Adipocyte (in vitro differentiated cells): ENCODE data around the gene SYTL1.
A peak's percentile ranks its signal among the peaks of the same experiment; 100 is the strongest.

Experiments
- DNase-seq: peaks from one replicate; pipeline ENCODE4 v3.0.0-alpha.2; 2015; ENCODE audit warnings: low read depth
- H3K27me3 ChIP-seq: replicated peaks from 2 replicates; pipeline ENCODE4 v1.7.0; 2013; ENCODE audit warnings: mild to moderate bottlenecking, low read length, moderate library complexity; ENCODE audit not compliant: control insufficient read depth, insufficient read depth
- H3K36me3 ChIP-seq: 2 replicates; pipeline ENCODE4 v1.7.0; 2013; ENCODE audit warnings: low read length, mild to moderate bottlenecking, moderate library complexity; ENCODE audit not compliant: control insufficient read depth, insufficient read depth, severe bottlenecking
- H3K4me1 ChIP-seq: 2 replicates; pipeline ENCODE4 v1.7.0; 2013; ENCODE audit warnings: mild to moderate bottlenecking, low read length, moderate library complexity; ENCODE audit not compliant: control insufficient read depth, insufficient read depth
- H3K4me3 ChIP-seq: 2 replicates; pipeline ENCODE4 v1.7.0; 2013; ENCODE audit warnings: mild to moderate bottlenecking, low read length, moderate library complexity
- H3K9ac ChIP-seq: 2 replicates; pipeline ENCODE4 v1.7.0; 2013; ENCODE audit warnings: mild to moderate bottlenecking, low read length, moderate library complexity
- H3K9me3 ChIP-seq: 2 replicates; pipeline ENCODE4 v1.7.0; 2013; ENCODE audit warnings: mild to moderate bottlenecking, low read length, moderate library complexity; ENCODE audit not compliant: control insufficient read depth

SYTL1 gene

DNA sequence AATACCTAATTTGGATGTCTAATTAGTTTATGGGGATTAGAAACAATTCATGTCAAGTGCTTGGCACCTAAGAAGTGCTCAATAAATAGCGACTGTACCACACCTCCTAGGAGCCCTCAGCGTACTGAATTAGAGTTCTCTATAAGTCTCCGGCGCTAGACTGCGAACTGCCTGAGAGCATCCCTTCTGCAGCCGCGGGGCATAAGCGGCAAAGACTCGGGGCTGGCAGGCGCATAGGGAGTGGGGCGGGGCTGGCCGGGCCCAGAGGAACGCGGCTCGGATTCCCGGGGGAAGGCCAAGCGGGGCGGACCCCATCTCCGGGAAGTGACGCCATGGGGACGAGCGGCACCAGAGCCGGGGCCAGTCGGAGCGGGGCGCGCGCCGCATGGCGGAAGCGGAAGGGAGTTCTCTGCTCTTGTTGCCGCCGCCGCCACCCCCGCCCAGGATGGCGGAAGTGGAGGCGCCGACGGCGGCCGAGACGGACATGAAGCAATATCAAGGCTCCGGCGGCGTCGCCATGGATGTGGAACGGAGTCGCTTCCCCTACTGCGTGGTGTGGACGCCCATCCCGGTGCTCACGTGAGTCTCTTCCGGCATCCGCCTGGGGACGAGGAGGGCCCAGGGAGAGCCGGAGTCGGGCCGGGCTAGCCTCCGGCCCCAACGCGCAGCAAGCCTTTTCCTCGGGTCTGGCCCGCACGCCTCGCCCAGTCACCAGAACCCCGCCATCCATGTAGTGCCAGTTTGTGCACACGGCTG, 19.8 kb upstream of the SYTL1 start, which contains the start of gene TMEM222:
TMEM222 (plus strand) TSS at position 351 of the 756 bp plus-strand sequence; CDS start at position 386, 35 bp downstream.
- Histone ChIP-seq H3K4me1 (peaks cover 27% of the 10 kb centered on the region), H3K4me3 (peak within 1 kb of the TSS; percentile 100), H3K9me3 (no peaks in the 10 kb centered on the region), H3K27me3 (no peaks in the 10 kb centered on the region), H3K36me3 (peaks cover 28% of the 10 kb centered on the region), H3K9ac (peak within 1 kb of the TSS; percentile 100)
- peak; percentile 99 for DNase-seq

DNA sequence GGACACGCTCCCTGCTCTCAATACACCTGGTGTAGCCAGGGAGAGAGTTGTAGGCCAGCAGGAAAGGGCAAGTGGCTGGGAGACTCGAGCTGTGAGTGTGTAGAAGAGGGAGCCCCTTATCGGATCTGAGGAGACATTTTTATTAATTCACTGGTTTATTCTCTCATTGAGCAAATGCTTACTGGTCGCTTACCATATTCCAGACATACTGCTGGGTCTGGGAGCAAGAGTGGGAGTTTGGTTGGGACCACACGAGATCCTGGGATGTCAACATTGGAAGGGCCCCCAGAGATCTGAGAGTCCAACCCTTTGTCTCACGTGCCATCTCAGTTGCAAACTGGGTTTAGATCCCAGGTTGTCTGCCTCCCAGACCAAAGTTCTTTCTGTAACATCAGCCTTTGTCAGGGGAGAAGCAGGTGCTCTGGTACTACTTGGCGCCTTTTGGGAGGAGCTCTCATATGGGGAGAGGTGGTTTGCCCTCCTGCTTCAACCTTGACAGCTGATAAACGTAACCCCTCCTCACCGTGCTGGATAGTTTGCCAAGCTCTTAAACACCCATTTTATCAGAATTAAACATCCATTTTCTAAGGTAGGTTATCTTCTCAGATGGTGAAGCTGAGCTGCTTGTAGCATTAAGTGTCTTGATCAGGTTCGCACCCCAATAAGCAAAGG, 19.1 kb upstream of the SYTL1 start:
- H3K4me3 ChIP-seq: peak overlapping the region; percentile 100
- H3K27me3 ChIP-seq: no peaks in the 10 kb centered on the region
- H3K9ac ChIP-seq: peak overlapping the region; percentile 100
- H3K9me3 ChIP-seq: no peaks in the 10 kb centered on the region
- H3K36me3 ChIP-seq: peaks cover 30% of the 10 kb centered on the region
- peak; percentile 30 for DNase-seq
- H3K4me1 ChIP-seq: peaks cover 28% of the 10 kb centered on the region

DNA sequence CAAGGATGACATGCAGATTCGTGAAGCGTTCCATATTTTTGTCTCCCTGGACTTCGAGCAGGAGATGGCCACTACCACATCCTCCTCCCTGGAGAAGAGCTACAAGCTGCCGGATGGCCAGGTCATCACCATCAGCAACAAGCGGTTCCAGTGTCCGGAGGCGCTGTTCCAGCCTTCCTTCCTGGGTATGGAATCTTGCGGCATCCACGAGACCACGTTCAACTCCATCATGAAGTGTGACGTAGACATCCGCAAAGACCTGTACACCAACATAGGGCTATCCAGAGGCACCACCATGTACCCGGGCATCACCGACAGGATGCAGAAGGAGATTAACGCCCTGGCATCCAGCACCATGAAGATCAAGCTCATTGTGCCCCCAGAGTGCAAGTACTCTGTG, 16.5 kb upstream of the SYTL1 start:
- Histone ChIP-seq H3K4me3 (no peak overlapping the region), H3K27me3 (no peaks in the 10 kb centered on the region), H3K36me3 (peaks cover 35% of the 10 kb centered on the region), H3K9ac (no peak overlapping the region), H3K9me3 (no peaks in the 10 kb centered on the region), H3K4me1 (peaks cover 24% of the 10 kb centered on the region)
- DNase-seq: no peak

DNA sequence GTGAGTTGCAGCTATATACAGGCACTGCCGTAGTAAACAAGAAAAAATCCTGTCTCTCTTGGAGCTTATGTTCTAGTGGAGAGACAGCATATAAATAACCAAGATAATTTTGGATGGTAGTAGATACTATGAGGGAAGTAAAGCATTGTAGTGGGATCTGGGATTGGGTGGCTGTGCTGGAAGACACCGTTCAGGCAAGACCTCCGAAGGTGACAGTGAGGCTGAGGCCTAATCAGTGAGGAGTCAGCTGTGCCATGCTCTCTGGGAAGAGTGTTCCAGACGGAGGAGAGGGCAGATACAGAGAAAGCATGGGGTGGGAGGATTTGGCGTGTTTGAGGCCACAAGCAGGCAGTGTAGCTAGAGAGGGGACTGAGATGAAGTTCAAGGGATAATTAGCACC, 13.9 kb upstream of the SYTL1 start:
- no peak for DNase-seq
- Histone ChIP-seq H3K27me3 (no peaks in the 10 kb centered on the region), H3K36me3 (peaks cover 46% of the 10 kb centered on the region), H3K9ac (no peak overlapping the region), H3K9me3 (no peaks in the 10 kb centered on the region), H3K4me1 (peaks cover 18% of the 10 kb centered on the region), H3K4me3 (no peak overlapping the region)

DNA sequence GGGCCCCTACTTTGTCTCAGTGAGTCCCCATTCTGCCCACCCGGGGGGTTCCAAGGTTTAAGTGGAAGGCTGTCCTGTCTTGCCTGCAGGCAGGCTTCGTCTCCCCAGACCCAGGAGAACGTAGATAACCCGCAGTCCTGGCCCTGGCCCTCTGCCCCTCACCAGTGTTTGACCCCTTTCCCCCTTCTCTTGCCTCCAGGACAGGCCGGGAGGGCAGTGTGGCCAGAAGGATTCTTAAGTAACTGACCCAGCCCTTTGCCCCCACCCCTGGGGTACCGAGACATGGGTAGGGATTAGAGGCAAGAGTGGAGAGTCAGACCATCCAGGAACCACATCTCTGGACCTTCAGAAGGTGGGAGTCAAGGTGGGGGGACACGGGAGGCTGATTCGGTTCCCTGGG, 11.0 kb upstream of the SYTL1 start:
- H3K9me3 ChIP-seq: no peaks in the 10 kb centered on the region
- H3K4me1 ChIP-seq: peaks cover 10% of the 10 kb centered on the region
- no peak for DNase-seq
- H3K4me3 ChIP-seq: no peak overlapping the region
- H3K27me3 ChIP-seq: no peaks in the 10 kb centered on the region
- H3K36me3 ChIP-seq: peaks cover 58% of the 10 kb centered on the region
- no peak overlapping the region for H3K9ac ChIP-seq

DNA sequence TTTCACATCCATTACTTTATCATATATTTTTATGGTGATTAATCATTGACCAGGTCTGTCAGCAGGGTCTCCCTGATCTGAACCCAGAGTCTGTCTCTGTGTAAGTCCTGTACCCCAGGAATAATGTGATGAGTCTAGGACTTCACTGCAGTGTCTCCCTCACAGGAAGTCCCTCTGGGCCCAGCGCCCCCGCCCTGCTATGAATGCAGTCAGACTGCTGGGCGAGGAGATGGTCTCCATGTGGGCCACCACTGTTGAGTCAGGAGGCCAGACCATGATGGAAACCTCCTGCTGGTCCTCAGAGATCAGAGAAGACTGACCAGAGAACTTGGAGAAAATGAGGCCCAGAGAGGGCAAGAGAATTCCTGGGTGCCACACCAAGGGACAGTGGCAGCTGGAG, 10.4 kb upstream of the SYTL1 start:
- H3K36me3 ChIP-seq: peaks cover 56% of the 10 kb centered on the region
- H3K4me3 ChIP-seq: no peak overlapping the region

DNA sequence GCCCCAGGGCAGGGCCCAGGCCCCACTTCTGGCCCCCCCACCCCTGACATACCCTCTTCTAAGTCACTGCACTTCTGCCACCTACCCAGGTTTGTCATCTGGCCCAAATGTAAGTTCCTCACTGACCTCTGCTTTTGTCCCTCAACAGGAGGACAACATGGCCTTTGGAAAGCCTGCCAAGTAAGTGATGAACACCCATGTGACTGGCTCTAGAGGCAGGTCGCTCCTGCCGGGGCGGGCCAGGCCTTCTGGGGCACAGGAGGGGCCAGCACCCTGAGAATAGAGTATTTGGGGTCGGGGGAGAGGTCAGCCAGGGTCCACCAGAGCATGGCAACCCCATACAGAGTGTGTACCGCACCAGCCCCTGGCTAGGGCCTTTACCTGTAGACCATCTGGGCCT, 9.9 kb upstream of the SYTL1 start:
- H3K4me1 ChIP-seq: peaks cover 2% of the 10 kb centered on the region
- H3K36me3 ChIP-seq: peaks cover 51% of the 10 kb centered on the region
- peak overlapping the region; percentile 7 for H3K9ac ChIP-seq

More for the DNA sequence above, 10.4 kb upstream of the SYTL1 start:
- no peak for DNase-seq
- Histone ChIP-seq H3K9me3 (no peaks in the 10 kb centered on the region), H3K27me3 (no peaks in the 10 kb centered on the region), H3K9ac (no peak overlapping the region), H3K4me1 (peaks cover 7% of the 10 kb centered on the region)

DNA sequence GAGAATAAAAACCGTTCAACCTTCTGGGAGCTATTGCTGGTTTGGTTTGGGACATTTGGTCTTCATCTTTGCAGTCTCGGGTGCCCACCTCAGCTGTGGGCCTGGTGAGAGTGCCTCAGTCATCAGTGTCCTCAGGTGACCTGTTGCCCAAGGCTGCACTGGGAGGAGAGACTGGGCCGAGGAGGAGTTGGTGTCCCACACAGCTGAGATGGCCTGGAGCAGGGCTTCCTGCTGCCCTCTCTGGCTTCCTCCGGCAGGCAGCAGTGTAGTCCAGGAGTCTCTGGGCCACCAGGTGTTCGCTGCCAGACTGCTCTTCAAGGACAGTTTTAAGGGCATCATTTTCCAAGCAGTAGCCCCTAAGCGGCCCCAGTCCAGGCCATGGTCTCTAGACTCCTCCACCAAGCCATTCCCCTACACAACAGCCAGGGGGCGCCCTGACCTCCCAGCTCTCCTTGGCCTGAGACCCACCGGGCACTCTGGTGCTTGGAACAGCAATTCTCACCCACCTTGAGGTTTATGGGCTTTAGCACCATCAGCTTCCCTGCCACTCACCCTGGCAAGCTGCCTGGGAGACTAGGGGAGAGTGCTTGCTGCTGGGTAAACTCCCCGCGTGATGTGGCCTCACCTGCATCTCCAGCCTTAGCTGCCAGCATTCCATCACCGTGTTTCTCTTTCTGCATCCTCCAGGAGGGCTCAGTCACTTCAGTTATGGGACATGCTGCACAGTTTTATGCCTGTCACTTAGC, 9.1 kb upstream of the SYTL1 start:
- H3K36me3 ChIP-seq: peaks cover 49% of the 10 kb centered on the region

More for the DNA sequence above, 9.9 kb upstream of the SYTL1 start:
- no peak for DNase-seq
- H3K9me3 ChIP-seq: no peaks in the 10 kb centered on the region
- no peak overlapping the region for H3K4me3 ChIP-seq
- H3K27me3 ChIP-seq: no peaks in the 10 kb centered on the region

DNA sequence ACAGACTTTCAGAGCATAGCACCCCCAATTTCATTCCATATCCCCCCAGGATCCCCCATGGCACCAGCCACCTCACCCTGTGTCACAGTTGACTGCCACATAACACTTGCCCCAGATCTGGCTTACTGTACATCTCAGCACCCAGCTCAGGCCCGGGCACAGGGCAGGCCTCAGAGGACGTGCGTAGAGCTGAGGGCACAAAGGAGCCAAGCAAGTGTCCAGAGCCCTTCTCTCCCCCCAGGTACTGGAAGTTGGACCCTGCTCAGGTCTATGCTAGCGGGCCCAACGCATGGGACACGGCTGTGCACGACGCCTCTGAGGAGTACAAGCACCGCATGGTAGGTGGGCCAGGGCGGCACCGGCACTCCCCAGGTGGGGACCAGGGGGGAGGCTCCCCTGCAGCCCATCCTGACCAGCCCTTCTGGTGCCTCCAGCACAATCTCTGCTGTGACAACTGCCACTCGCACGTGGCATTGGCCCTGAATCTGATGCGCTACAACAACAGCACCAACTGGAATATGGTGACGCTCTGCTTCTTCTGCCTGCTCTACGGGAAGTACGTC, 8.0 kb upstream of the SYTL1 start:
- H3K9ac ChIP-seq: no peak overlapping the region
- H3K27me3 ChIP-seq: no peaks in the 10 kb centered on the region
- H3K4me3 ChIP-seq: no peak overlapping the region
- no peak for DNase-seq
- no peaks in the 10 kb centered on the region for H3K4me1 ChIP-seq
- H3K36me3 ChIP-seq: peaks cover 47% of the 10 kb centered on the region
- H3K9me3 ChIP-seq: no peaks in the 10 kb centered on the region

More for the DNA sequence above, 9.1 kb upstream of the SYTL1 start:
- Histone ChIP-seq H3K9ac (peak overlapping the region; percentile 7), H3K27me3 (no peaks in the 10 kb centered on the region), H3K9me3 (no peaks in the 10 kb centered on the region), H3K4me1 (no peaks in the 10 kb centered on the region), H3K4me3 (no peak overlapping the region)
- peak; percentile 75 for DNase-seq

DNA sequence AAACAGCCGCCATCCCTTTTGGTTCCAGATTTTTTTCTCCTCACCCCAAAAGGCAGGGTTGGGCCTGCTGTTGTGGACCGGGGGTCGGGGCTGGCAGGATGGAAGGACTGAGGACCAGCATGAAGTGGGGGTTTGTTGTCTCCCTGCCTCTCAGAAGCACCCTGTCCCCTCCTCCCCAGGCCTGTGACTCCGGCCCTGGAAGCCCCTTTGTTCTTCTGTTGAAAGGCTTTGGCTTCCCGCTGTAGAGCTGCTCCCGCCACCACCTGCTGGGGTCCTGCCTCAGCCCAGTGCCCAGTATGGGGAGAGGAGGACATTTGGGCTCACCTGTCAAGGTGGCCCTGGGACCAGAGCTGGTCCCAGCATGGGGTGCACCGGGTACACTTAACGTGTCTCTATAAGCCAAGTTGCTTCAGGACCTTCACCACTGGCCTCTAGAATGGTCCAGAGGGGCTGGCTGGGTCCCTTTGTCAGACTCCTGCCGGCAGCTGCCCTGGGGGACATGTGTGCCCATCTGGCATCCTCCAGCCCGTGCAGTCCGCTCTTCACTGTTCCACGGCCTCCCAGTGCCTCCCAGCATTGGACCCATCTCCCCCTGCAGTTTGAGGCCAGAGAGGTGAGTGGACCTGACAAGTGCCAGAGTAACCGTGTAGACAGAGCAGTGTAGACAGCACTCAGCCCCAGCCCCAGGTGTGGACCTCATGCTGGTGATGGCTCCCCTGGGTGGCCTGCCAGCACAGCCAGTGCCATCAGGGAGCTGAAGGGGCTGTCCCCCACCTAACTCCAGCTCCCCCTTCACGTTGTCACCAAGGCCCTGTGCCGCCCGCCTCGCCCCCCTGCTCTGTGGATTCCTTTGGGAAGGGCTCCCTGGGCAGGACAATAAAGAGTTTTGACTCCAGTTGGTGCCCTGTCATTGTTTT, 6.1 kb upstream of the SYTL1 start:
- H3K4me3 ChIP-seq: no peak overlapping the region
- no peaks in the 10 kb centered on the region for H3K27me3 ChIP-seq
- H3K36me3 ChIP-seq: peaks cover 47% of the 10 kb centered on the region
- H3K4me1 ChIP-seq: no peaks in the 10 kb centered on the region
- no peak overlapping the region for H3K9ac ChIP-seq
- no peak for DNase-seq
- no peaks in the 10 kb centered on the region for H3K9me3 ChIP-seq
